Measurements from ENCODE around the gene TSPAN14. TPM values are rescaled to one million over a fixed set of nuclear protein-coding genes. Genes with fewer than 3 reads are reported as not detected.

The TSPAN14 gene
- total and polyA plus RNA-seq, 2 of the 8 experiments (the other 6 are each of a cell fraction or from before 2014, with no cell fraction given): 47.4 to 57.8 TPM

GRCh38 chr10:80451132-80451531 is 3.0 kb upstream of the TSPAN14 start (continued):
- TF ChIP-seq CHD7 (IDR thresholded peaks at IDR 0.05; ENCODE audit: insufficient replicate concordance, low read length): no peak
- TF ChIP-seq USF2 (IDR thresholded peaks at IDR 0.05; ENCODE audit: low read length): no peak
- TF ChIP-seq FOSL1 (IDR thresholded peaks at IDR 0.05; ENCODE audit: insufficient read depth, low read depth, low read length): no peak
- TF ChIP-seq E2F6 (IDR thresholded peaks at IDR 0.05): no peak
- no peak for TF ChIP-seq KDM5A (IDR thresholded peaks at IDR 0.05; ENCODE audit: low read length)
- no peak for TF ChIP-seq TBP (IDR thresholded peaks at IDR 0.05; ENCODE audit: low read depth, low read length)
- no peak for TF ChIP-seq KDM4A (IDR thresholded peaks at IDR 0.05; ENCODE audit: low read depth, low read length, severe bottlenecking)
